Measurements from ENCODE around the gene CRTAC1.

The CRTAC1 gene

GRCh38 chr10:98030093-98030821 lies at the start of gene CRTAC1:
TSS of gene CRTAC1 (minus strand) at chr10:98030621. CDS start at chr10:98030472, 149 bp downstream.
- no peak for DNase-seq

- DNase-seq: no peak
Measured at GRCh38 chr10:98078774-98079173, 48.4 kb upstream of the CRTAC1 start.

- DNase-seq: no peak
Measured at GRCh38 chr10:98077223-98077622, 46.8 kb upstream of the CRTAC1 start.

- DNase-seq: no peak
Measured at GRCh38 chr10:98076086-98076485, 45.7 kb upstream of the CRTAC1 start.

GRCh38 chr10:98074315-98074911 lies 44.0 kb upstream of the CRTAC1 start:
- no peak for DNase-seq

GRCh38 chr10:98067165-98067564 lies 36.7 kb upstream of the CRTAC1 start:
- no peak for DNase-seq

- DNase-seq: no peak
Measured at GRCh38 chr10:98063740-98064027, 33.3 kb upstream of the CRTAC1 start.

- DNase-seq: no peak
Measured at GRCh38 chr10:98062424-98062823, 32.0 kb upstream of the CRTAC1 start.

- no peak for DNase-seq
Measured at GRCh38 chr10:98060079-98060478, 29.7 kb upstream of the CRTAC1 start.

- DNase-seq: no peak
Measured at GRCh38 chr10:98058295-98058694, 27.9 kb upstream of the CRTAC1 start.

GRCh38 chr10:98055841-98056516 lies 25.6 kb upstream of the CRTAC1 start:
- no peak for DNase-seq

GRCh38 chr10:98047009-98047741 lies 16.8 kb upstream of the CRTAC1 start:
- DNase-seq: no peak

- DNase-seq: no peak
Measured at GRCh38 chr10:98045785-98046389, 15.5 kb upstream of the CRTAC1 start.

- DNase-seq: no peak
Measured at GRCh38 chr10:98041352-98042043, 11.1 kb upstream of the CRTAC1 start.

- no peak for DNase-seq
Measured at GRCh38 chr10:98039690-98040381, 9.4 kb upstream of the CRTAC1 start.

- no peak for DNase-seq
Measured at GRCh38 chr10:98038288-98038687, 7.9 kb upstream of the CRTAC1 start.

- no peak for DNase-seq
Measured at GRCh38 chr10:98035599-98035998, 5.2 kb upstream of the CRTAC1 start.

- no peak for DNase-seq
Measured at GRCh38 chr10:98033515-98033914, 3.1 kb upstream of the CRTAC1 start.

- DNase-seq: no peak
Measured at GRCh38 chr10:98031440-98031839, 1.0 kb upstream of the CRTAC1 start.

- DNase-seq: no peak
Measured at GRCh38 chr10:98030991-98031431, 590 bp upstream of the CRTAC1 start.

GRCh38 chr10:98029149-98030092 lies 1.0 kb downstream of the CRTAC1 start:
- no peak for DNase-seq

Measured in NCI-H524 treated with DMSO at 0.1 percent for 48 hours (cell line).